ENCODE results near the gene SMOC2.

SMOC2 gene

GRCh38 chr6:168440520-168441433 lies at the start of gene SMOC2:
SMOC2 (plus strand) TSS chr6:168441184; CDS start chr6:168441371, 187 bp downstream.
- no peak for DNase-seq (ENCODE audit: low spot score)

- no peak for DNase-seq (ENCODE audit: low spot score)
Observed at GRCh38 chr6:168393126-168393870, 47.7 kb upstream of the SMOC2 start.

- no peak for DNase-seq (ENCODE audit: low spot score)
Observed at GRCh38 chr6:168394606-168395005, 46.4 kb upstream of the SMOC2 start.

GRCh38 chr6:168395983-168396382 lies 45.0 kb upstream of the SMOC2 start:
- no peak for DNase-seq (ENCODE audit: low spot score)

- no peak for DNase-seq (ENCODE audit: low spot score)
Observed at GRCh38 chr6:168396561-168396960, 44.4 kb upstream of the SMOC2 start.

- DNase-seq (ENCODE audit: low spot score): no peak
Observed at GRCh38 chr6:168397012-168397411, 44.0 kb upstream of the SMOC2 start.

GRCh38 chr6:168400037-168400436 lies 40.9 kb upstream of the SMOC2 start:
- no peak for DNase-seq (ENCODE audit: low spot score)

- no peak for DNase-seq (ENCODE audit: low spot score)
Observed at GRCh38 chr6:168403370-168404005, 37.5 kb upstream of the SMOC2 start.

- DNase-seq (ENCODE audit: low spot score): no peak
Observed at GRCh38 chr6:168404560-168404959, 36.4 kb upstream of the SMOC2 start.

- DNase-seq (ENCODE audit: low spot score): no peak
Observed at GRCh38 chr6:168407842-168408241, 33.1 kb upstream of the SMOC2 start.

GRCh38 chr6:168408504-168409136 lies 32.4 kb upstream of the SMOC2 start:
- DNase-seq (ENCODE audit: low spot score): no peak

GRCh38 chr6:168410035-168410434 lies 30.9 kb upstream of the SMOC2 start:
- no peak for DNase-seq (ENCODE audit: low spot score)

- DNase-seq (ENCODE audit: low spot score): no peak
Observed at GRCh38 chr6:168410554-168411011, 30.4 kb upstream of the SMOC2 start.

GRCh38 chr6:168411130-168411529 lies 29.9 kb upstream of the SMOC2 start:
- no peak for DNase-seq (ENCODE audit: low spot score)

GRCh38 chr6:168411793-168412192 lies 29.2 kb upstream of the SMOC2 start:
- no peak for DNase-seq (ENCODE audit: low spot score)

- no peak for DNase-seq (ENCODE audit: low spot score)
Observed at GRCh38 chr6:168412456-168412855, 28.5 kb upstream of the SMOC2 start.

- no peak for DNase-seq (ENCODE audit: low spot score)
Observed at GRCh38 chr6:168413018-168413720, 27.8 kb upstream of the SMOC2 start.

GRCh38 chr6:168413856-168414255 lies 27.1 kb upstream of the SMOC2 start:
- no peak for DNase-seq (ENCODE audit: low spot score)

GRCh38 chr6:168414336-168415097 lies 26.5 kb upstream of the SMOC2 start:
- DNase-seq (ENCODE audit: low spot score): no peak

GRCh38 chr6:168415098-168415992 lies 25.6 kb upstream of the SMOC2 start:
- no peak for DNase-seq (ENCODE audit: low spot score)

Data from RKO (cell line).